GM13976 (cell line): Measurements from ENCODE around the gene MMP25.

Experiments used
- DNase-seq: peaks from one replicate; pipeline ENCODE4 v3.0.0; 2012; ENCODE audit warnings: low spot score
- in situ Hi-C: fragments of 300-500 bp; cut with MboI; formaldehyde crosslinking; loops from one replicate; pipeline ENCODE4 v1.12.0; 2022; ENCODE audit warnings: low sequenced_read_pairs, mixed read lengths, inconsistent platforms; ENCODE audit not compliant: unreplicated experiment
- TF ChIP-seq, protein P1 (sequence below): IDR thresholded peaks from 2 replicates; pipeline ENCODE4 v1.5.1; 2012; ENCODE audit warnings: borderline replicate concordance, mild to moderate bottlenecking; ENCODE audit not compliant: insufficient read depth; ENCODE audit errors: extremely low read depth, missing control alignments, control extremely low read depth

The MMP25 gene

DNA sequence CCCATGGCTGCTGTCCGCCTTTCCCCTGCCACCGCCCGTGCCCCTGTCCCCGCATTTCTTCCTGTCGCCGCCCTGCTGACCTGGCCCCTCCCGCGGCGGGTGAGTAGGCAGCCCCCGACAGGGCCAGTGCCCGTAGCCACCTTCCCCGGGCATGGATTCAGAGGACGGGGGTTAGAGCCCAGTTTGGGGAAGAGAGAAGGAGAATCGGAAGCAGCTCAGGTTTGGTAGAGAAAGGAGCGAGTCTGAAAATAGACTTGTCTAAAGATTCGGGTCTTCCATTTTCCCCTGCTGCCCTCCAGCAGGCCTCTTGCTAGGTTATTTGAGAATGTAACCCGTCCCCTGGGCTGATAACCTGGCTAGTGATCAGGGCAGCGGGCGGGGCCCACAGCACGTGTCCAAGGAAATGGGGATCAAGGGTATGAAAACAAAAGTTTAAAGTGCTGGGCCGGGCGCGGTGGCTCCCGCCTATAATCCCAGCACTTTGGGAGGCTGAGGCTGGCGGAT is 41.5 kb upstream of the MMP25 start:
- no peak for DNase-seq
- in situ Hi-C loops, result no loop called here
- TF ChIP-seq, protein P1, sequence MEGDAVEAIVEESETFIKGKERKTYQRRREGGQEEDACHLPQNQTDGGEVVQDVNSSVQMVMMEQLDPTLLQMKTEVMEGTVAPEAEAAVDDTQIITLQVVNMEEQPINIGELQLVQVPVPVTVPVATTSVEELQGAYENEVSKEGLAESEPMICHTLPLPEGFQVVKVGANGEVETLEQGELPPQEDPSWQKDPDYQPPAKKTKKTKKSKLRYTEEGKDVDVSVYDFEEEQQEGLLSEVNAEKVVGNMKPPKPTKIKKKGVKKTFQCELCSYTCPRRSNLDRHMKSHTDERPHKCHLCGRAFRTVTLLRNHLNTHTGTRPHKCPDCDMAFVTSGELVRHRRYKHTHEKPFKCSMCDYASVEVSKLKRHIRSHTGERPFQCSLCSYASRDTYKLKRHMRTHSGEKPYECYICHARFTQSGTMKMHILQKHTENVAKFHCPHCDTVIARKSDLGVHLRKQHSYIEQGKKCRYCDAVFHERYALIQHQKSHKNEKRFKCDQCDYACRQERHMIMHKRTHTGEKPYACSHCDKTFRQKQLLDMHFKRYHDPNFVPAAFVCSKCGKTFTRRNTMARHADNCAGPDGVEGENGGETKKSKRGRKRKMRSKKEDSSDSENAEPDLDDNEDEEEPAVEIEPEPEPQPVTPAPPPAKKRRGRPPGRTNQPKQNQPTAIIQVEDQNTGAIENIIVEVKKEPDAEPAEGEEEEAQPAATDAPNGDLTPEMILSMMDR, result no peak

DNA sequence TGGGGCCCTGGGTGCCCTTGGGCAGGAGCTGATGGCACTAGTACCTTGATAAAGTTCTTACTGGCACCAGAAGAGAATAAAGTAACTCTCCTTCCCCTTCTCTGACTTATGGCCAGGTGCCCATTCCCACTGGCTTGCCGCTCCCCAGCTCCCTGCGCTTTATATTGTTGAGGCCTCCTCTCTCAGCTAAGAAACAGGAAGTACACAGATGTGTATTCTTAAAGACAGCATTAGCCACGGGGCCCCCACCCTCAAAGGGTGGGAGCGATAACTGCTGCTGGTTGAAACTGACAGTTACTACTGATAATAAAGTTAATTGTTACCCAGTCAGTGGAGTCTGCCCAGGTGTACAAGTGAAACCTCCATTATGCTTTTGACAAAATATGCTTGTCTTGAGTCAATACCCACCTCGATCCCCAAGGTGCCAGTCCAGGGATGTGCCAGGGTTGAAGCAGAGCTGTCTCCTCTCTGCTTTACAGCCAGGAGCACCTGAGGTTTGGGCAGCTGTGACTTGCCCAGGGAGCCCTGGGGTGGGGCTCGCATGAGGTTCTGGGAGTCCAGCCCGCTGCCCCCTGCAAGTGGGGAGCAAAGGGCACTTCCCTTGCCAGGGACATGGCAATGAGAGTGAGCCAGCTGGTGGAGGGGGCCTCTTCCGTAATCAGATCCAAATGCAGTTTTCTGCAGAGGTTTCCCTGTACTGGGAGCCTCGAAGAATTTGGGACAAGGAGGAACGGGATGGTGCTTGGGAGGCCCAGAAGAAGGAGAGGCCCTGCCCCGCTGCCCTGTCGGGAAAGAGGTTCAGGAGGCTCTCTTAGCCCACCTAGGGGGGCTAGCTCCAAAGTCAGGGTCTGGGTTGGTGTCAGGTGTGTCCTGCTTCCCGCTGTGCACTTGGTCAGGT is 39.1 kb upstream of the MMP25 start:
- in situ Hi-C loops, result no loop called here
- DNase-seq, result no peak
- TF ChIP-seq, protein P1, result no peak

DNA sequence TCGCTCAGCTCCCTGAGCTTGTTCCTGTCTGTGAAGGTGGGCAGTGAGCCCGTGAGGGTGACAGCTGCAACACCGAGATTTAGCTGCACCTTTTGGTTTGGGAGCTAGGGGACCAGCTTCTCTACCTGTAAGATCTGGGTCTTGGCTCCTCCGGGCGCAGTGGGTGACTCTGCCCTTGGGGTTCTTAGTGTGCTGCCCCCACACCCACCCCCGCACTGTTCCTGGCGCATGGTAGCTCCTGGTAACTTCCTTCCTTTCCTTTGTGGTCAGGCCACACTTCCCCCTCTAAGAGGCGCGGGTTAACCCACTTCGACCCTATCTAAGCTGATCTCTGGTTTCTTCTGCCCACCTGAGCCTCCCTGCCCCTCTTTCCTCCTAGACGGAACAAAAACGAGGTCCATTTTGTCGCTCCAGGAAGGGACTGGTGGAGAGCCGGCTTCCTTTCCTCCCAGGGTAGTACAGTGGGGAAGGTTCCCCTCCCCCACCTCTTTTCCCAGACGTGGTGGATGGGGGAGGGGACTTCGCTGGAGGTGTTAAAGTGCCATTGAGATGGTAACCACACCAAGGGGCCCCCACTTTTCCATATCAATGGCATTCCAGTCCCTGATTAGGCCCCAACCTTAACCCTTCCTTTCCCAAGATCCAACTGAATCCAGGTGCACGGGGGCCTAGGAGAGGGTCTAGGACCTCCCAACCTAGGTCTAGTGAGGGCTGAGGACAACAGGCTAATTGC is 38.2 kb upstream of the MMP25 start:
- TF ChIP-seq, protein P1, result no peak
- no peak for DNase-seq
- in situ Hi-C loops, result no loop called here

DNA sequence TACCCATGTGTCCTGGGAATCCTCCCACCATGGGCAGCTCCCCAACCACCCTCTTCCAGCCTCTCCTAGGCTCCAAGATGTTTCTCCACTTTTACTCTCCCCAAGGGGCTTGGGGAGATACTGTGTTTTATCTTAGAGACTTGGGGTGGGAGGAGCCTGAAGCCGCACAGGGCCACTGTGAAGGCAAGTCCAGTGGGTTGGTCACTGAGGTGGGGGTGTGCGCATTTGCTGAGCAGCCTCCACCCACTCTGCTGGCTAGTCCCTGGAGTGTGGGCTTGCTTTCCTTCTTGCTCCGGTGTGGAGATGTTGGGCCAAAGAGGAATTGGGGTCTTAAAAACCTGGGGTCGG is 37.7 kb upstream of the MMP25 start:
- DNase-seq, result no peak
- in situ Hi-C loops, result no loop called here

DNA sequence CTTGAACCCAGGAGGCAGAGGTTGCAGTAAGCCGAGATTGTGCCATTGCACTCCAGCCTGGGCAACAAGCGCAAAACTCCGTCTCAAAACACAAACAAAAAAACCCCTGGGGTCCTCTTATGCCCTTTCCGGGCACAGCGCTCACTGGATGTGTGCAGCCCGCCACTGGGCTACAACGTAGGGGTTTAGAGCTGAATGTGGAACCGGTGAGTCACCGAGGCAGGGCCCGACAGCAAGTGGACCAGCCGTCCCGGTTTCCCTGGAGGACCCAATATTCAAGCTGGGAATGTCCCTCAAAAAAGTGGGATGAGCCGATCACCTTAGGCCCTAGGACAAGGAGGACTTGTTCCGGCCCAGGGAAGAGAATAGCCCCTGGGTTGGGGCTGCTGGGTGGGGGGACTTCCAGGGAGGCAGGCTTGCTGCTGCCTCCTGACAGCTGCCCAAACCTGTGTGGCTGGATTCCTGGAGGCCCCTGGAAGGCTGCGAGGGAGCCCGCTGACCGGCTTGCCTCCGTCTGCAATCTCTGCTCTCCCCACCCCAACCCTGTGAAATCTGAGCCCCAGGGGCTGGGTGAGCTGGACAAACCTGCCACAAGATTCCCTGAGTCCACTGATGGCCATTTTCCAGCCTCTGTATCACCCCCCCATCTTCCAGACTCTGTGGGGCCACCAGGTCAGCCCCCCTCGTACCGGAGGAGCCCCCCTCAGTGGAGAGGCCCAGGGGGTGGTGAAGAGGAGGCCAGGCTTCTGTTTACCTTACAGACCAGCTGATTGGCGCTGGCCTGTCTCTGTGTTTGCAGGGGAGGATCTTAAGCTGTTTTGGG is 36.6 kb upstream of the MMP25 start:
- in situ Hi-C loops, result no loop called here
- DNase-seq, result no peak
- TF ChIP-seq, protein P1, result no peak

More for the DNA sequence above, 37.7 kb upstream of the MMP25 start:
- TF ChIP-seq, protein P1, result no peak

DNA sequence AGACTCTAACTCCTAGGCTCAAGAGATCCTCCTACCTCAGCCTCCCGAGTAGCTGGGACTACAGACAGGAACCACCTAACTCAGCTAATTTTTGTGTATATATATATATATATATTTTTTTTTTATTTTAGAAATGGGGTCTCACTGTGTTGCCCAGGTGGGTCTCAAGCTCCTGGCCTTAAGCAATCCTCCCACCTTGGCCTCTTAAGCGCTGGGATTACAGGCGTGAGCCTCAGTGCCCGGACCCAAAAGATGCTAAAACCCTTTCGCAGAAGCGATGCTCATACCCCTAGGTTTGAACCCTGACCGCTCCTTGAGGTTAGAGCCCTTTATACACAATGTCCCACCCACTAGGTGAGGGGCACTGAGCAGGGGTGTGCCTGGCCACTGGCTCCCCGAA is 35.9 kb upstream of the MMP25 start:
- TF ChIP-seq, protein P1, result no peak
- DNase-seq, result no peak
- in situ Hi-C loops, result no loop called here
